Measurements from ENCODE around the gene ZC3H14. TPM values are rescaled to one million over a fixed set of nuclear protein-coding genes. Genes with fewer than 3 reads are reported as not detected.

Gene ZC3H14
- total RNA-seq, 1 donor from 2014 or later = 116 TPM

DNA sequence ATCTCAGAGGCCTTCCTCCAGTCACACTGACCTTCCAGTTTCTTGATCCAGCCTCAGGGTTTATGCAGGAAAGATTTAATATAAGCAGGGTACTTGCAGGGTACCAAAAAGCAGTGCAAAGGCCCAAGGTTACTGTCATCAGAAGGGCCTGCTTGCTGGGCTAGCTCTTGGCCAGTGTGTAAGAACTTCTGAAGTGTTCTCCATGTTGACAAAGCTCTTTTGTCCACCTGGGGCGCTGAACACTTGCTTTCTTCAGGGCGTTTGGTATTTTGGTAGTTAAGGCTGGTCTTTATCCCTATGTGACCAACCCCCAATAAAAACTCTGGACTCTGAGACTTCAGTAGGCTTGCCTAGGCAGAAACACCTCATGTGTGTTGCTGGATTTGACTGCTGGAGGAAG, 69.7 kb downstream of the ZC3H14 start:
- Mint-ChIP-seq H3K9me3 (ENCODE audit: low read depth) (no peaks in the 10 kb centered on the region), H3K36me3 (ENCODE audit: insufficient read depth) (peaks cover 5% of the 10 kb centered on the region), H3K4me3 (ENCODE audit: low read depth) (no peak overlapping the region), H3K27me3 (no peaks in the 10 kb centered on the region), H3K27ac (no peak overlapping the region), H3K4me1 (ENCODE audit: low read depth) (no peaks in the 10 kb centered on the region)
- no peak for DNase-seq (ENCODE audit: low spot score, unreplicated experiment)
- TF ChIP-seq, protein P1, sequence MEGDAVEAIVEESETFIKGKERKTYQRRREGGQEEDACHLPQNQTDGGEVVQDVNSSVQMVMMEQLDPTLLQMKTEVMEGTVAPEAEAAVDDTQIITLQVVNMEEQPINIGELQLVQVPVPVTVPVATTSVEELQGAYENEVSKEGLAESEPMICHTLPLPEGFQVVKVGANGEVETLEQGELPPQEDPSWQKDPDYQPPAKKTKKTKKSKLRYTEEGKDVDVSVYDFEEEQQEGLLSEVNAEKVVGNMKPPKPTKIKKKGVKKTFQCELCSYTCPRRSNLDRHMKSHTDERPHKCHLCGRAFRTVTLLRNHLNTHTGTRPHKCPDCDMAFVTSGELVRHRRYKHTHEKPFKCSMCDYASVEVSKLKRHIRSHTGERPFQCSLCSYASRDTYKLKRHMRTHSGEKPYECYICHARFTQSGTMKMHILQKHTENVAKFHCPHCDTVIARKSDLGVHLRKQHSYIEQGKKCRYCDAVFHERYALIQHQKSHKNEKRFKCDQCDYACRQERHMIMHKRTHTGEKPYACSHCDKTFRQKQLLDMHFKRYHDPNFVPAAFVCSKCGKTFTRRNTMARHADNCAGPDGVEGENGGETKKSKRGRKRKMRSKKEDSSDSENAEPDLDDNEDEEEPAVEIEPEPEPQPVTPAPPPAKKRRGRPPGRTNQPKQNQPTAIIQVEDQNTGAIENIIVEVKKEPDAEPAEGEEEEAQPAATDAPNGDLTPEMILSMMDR (IDR thresholded peaks at IDR 0.05; ENCODE audit: unreplicated experiment) = no peak

DNA sequence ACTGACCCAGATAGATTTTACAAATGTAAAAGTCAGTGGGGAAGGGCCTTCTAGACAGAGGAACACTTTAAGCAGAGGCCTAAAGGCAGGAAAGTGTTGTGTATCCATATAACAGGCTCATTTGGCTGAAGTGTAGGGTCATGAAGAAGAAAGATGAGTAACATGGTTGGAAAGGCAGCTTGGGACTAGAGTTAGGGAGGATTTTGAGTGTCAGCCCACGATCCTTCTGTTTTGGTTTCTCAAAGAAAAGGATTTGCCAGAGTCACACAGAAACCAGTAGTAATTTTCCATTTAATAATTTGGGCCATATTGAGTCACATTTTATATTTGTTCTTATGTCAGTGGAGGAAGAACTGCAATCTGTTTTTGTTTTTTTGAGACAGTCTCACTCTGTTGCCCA, 76.4 kb downstream of the ZC3H14 start:
- DNase-seq (ENCODE audit: low spot score, unreplicated experiment) = no peak
- TF ChIP-seq, protein P1 (IDR thresholded peaks at IDR 0.05; ENCODE audit: unreplicated experiment) = no peak
- Mint-ChIP-seq H3K9me3 (ENCODE audit: low read depth) (peaks cover 21% of the 10 kb centered on the region), H3K4me1 (ENCODE audit: low read depth) (no peaks in the 10 kb centered on the region), H3K36me3 (ENCODE audit: insufficient read depth) (peaks cover 18% of the 10 kb centered on the region), H3K27me3 (no peaks in the 10 kb centered on the region), H3K4me3 (ENCODE audit: low read depth) (no peak overlapping the region), H3K27ac (no peak overlapping the region)

DNA sequence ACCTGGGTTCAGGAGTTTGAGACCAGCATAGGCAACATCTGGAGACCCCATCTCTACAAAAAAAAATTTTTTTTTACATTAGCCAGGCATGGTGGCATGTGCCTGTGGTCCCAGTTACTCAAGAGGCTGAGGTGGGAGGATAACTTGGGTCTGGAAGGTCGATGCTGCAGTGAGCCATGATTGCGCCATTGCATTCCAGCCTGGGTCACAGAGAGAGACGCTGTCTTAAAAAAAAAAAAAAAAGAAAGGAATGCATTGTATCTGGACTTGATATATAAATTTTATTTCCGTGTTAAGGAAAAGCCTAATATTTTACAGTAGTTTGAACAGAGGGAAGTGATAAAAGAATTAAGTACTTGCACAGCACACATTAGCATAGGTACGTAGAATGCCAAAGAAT, 97.2 kb downstream of the ZC3H14 start:
- no peak overlapping the region for H3K4me3 Mint-ChIP-seq (ENCODE audit: low read depth)
- peaks cover 10% of the 10 kb centered on the region for H3K36me3 Mint-ChIP-seq (ENCODE audit: insufficient read depth)
- TF ChIP-seq, protein P1 (IDR thresholded peaks at IDR 0.05; ENCODE audit: unreplicated experiment) = no peak
- peaks cover 9% of the 10 kb centered on the region for H3K9me3 Mint-ChIP-seq (ENCODE audit: low read depth)
- no peak overlapping the region for H3K27ac Mint-ChIP-seq
- no peaks in the 10 kb centered on the region for H3K27me3 Mint-ChIP-seq
- DNase-seq (ENCODE audit: low spot score, unreplicated experiment) = no peak
- H3K4me1 Mint-ChIP-seq (ENCODE audit: low read depth) = no peaks in the 10 kb centered on the region

- Mint-ChIP-seq H3K4me1 (ENCODE audit: low read depth) (peaks cover 4% of the 10 kb centered on the region), H3K4me3 (ENCODE audit: low read depth) (no peak overlapping the region), H3K27ac (no peak overlapping the region), H3K36me3 (ENCODE audit: insufficient read depth) (peaks cover 6% of the 10 kb centered on the region), H3K9me3 (ENCODE audit: low read depth) (peaks cover 14% of the 10 kb centered on the region), H3K27me3 (no peaks in the 10 kb centered on the region)
- TF ChIP-seq, protein P1 (IDR thresholded peaks at IDR 0.05; ENCODE audit: unreplicated experiment) = peak; percentile 88
- peak; percentile 26 for DNase-seq (ENCODE audit: low spot score, unreplicated experiment)
These were observed 104.9 kb downstream of the ZC3H14 start for GRCh38 chr14:88667555-88668273.

DNA sequence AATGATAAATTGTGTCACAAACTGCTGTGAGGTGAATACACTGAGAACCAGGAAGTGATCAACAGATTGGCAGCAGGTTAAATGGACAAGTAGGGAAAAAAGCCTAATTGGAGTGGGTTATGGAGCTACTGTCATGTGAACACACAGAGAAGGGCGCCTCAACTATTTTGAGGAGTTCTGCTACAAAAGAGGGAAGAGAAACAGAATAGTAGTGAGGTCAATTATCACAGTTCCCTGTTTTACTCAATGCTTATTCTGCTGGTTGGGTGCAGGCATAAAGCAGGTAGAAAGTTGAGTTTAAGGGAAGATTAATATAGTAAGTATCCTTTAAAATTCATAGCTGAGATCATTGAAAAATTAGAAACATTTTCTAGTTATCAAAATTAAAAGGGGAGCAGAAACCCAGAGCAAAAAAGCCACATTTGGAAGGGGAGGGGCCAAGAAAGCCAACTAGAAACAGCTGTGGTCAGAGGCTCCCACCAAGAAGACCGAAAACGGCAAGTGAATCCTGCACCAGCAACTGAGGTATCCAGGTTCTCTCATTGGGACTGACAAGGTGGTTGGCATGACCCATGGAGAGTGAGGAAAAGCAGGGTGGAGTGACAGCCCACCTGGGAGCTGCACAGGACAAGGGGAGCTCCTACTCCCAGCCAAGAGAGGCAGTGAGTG, 105.7 kb downstream of the ZC3H14 start:
- Mint-ChIP-seq H3K27me3 (no peaks in the 10 kb centered on the region), H3K36me3 (ENCODE audit: insufficient read depth) (peaks cover 8% of the 10 kb centered on the region), H3K4me1 (ENCODE audit: low read depth) (peaks cover 4% of the 10 kb centered on the region), H3K4me3 (ENCODE audit: low read depth) (no peak overlapping the region), H3K27ac (no peak overlapping the region), H3K9me3 (ENCODE audit: low read depth) (peaks cover 14% of the 10 kb centered on the region)
- no peak for DNase-seq (ENCODE audit: low spot score, unreplicated experiment)
- TF ChIP-seq, protein P1 (IDR thresholded peaks at IDR 0.05; ENCODE audit: unreplicated experiment) = no peak

Measured in progenitor cell of endocrine pancreas (in vitro differentiated cells).